ENCODE results near the gene BRME1.

Gene BRME1

GRCh38 chr19:13861392-13861713 lies 44.6 kb downstream of the BRME1 start:
- H3K27ac ChIP-seq (ENCODE audit: extremely low read depth, low read depth, low read length) = no peak overlapping the region; the same call in 1 of the 2 replicates
- CTCF ChIA-PET = interaction anchor here (0.5 to 3.9 kb wide), 14 partner anchors 8 to 210 kb away, joined by 3 to 45 read pairs (median 10); partner anchors contain the start of gene ZSWIM4

DNA sequence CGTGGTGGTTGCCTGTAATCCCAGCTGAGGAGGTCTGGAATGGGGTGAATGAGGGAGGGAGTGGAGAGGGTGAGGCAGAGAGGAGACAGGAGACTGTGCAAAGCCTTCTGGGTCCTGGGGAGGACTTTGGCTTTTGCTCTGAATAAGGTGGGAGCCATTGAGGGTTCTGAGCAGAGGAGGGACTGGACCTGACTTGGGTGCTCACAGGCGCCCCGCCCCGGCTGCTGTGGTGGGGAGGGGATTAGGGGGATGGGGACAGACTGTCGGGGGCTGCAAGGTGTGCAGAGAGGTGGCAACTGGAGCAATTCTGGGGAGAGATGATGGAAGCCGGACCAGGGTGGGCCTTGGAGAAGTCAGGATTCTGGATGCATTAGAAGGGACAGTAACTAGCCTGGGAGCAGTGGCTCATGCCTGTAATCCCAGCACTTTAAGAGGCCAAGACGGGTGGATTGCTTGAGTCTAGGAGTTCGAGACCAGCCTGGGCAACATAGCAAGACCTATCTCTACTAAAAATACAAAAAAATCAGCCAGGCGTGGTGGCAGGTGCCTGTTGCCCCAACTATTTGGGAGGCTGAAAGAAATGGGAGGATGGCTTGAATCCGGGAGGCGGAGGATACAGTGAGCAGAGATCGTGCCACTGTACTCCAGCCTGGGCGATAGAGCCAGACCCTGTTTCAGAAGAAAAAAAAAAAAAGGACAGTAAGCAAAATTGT lies 45.1 kb downstream of the BRME1 start:
- CTCF ChIA-PET = interaction anchor here (0.6 to 3.9 kb wide), 13 partner anchors 8 to 271 kb away, joined by 3 to 45 read pairs (median 12); partner anchors contain the start of gene ZSWIM4
- Histone ChIP-seq H3K4me3 (ENCODE audit: low read depth, low read length) (no peak overlapping the region), H3K9me3 (ENCODE audit: control insufficient read depth, insufficient read depth, low read depth, low read length) (no peaks in the 10 kb centered on the region), H3K4me1 (ENCODE audit: control insufficient read depth, insufficient read depth, low read length) (no peaks in the 10 kb centered on the region; the same call in 1 of the 2 replicates), H3K27ac (ENCODE audit: extremely low read depth, low read depth, low read length) (no peak overlapping the region), H3K36me3 (ENCODE audit: control insufficient read depth in 2 of 2, insufficient read depth in 1 of 2, low read length in 2 of 2) (no peaks in the 10 kb centered on the region)
- POLR2A ChIA-PET = interaction anchor here (0.6 to 2.3 kb wide), 4 partner anchors 9 to 19 kb away, joined by 3 to 19 read pairs (median 6); no protein-coding TSS in a partner anchor
- TF ChIP-seq GLIS2 (tag by site-specific recombination; IDR thresholded peaks at IDR 0.05) (no peak), ZNF121 (tag by site-specific recombination; IDR thresholded peaks at IDR 0.05) (peak; percentile 66; the same call in 1 of the 2 replicates), ZNF16 (tag by site-specific recombination; IDR thresholded peaks at IDR 0.05; ENCODE audit: low read depth) (peak; percentile 84)

More at GRCh38 chr19:13861392-13861713, 44.6 kb downstream of the BRME1 start:
- no peaks in the 10 kb centered on the region for H3K9me3 ChIP-seq (ENCODE audit: control insufficient read depth, insufficient read depth, low read depth, low read length)
- POLR2A ChIA-PET = interaction anchor here (0.7 to 2.3 kb wide), 4 partner anchors 9 to 256 kb away, joined by 3 to 19 read pairs (median 9); no protein-coding TSS in a partner anchor
- H3K36me3 ChIP-seq (ENCODE audit: control insufficient read depth in 2 of 2, insufficient read depth in 1 of 2, low read length in 2 of 2) = no peaks in the 10 kb centered on the region
- no peak for TF ChIP-seq ZNF600 (tag by site-specific recombination; IDR thresholded peaks at IDR 0.05)
- no peak for TF ChIP-seq ZNF426 (tag by site-specific recombination; IDR thresholded peaks at IDR 0.05)
- no peak for TF ChIP-seq ZNF707 (tag by site-specific recombination; IDR thresholded peaks at IDR 0.05)
- TF ChIP-seq ZSCAN30 (tag by site-specific recombination; IDR thresholded peaks at IDR 0.05) = no peak
- no peak for TF ChIP-seq SP7 (tag by site-specific recombination; IDR thresholded peaks at IDR 0.05)
- TF ChIP-seq ZNF280C (tag by site-specific recombination; IDR thresholded peaks at IDR 0.05) = no peak
- TF ChIP-seq ZNF155 (tag by site-specific recombination; IDR thresholded peaks at IDR 0.05) = no peak
- no peaks in the 10 kb centered on the region; the same call in 1 of the 2 replicates for H3K4me1 ChIP-seq (ENCODE audit: control insufficient read depth, insufficient read depth, low read length)
- H3K4me3 ChIP-seq (ENCODE audit: low read depth, low read length) = no peak overlapping the region

GRCh38 chr19:13859361-13859880 lies 46.5 kb downstream of the BRME1 start:
- Histone ChIP-seq H3K9me3 (ENCODE audit: control insufficient read depth, insufficient read depth, low read depth, low read length) (no peaks in the 10 kb centered on the region), H3K4me1 (ENCODE audit: control insufficient read depth, insufficient read depth, low read length) (no peaks in the 10 kb centered on the region; the same call in 1 of the 2 replicates), H3K36me3 (ENCODE audit: control insufficient read depth in 2 of 2, insufficient read depth in 1 of 2, low read length in 2 of 2) (no peaks in the 10 kb centered on the region), H3K4me3 (ENCODE audit: low read depth, low read length) (no peak overlapping the region), H3K27ac (ENCODE audit: extremely low read depth, low read depth, low read length) (no peak overlapping the region)
- TF ChIP-seq OSR2 (tag by site-specific recombination; IDR thresholded peaks at IDR 0.05) = no peak
- TF ChIP-seq KLF9 (tag by site-specific recombination; IDR thresholded peaks at IDR 0.05; ENCODE audit: low read depth) = no peak
- TF ChIP-seq, protein P1, sequence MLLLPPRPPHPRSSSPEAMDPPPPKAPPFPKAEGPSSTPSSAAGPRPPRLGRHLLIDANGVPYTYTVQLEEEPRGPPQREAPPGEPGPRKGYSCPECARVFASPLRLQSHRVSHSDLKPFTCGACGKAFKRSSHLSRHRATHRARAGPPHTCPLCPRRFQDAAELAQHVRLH (tag by site-specific recombination; IDR thresholded peaks at IDR 0.05) = peak; percentile 40; the same call in 1 of the 2 replicates
- TF ChIP-seq, protein P2, sequence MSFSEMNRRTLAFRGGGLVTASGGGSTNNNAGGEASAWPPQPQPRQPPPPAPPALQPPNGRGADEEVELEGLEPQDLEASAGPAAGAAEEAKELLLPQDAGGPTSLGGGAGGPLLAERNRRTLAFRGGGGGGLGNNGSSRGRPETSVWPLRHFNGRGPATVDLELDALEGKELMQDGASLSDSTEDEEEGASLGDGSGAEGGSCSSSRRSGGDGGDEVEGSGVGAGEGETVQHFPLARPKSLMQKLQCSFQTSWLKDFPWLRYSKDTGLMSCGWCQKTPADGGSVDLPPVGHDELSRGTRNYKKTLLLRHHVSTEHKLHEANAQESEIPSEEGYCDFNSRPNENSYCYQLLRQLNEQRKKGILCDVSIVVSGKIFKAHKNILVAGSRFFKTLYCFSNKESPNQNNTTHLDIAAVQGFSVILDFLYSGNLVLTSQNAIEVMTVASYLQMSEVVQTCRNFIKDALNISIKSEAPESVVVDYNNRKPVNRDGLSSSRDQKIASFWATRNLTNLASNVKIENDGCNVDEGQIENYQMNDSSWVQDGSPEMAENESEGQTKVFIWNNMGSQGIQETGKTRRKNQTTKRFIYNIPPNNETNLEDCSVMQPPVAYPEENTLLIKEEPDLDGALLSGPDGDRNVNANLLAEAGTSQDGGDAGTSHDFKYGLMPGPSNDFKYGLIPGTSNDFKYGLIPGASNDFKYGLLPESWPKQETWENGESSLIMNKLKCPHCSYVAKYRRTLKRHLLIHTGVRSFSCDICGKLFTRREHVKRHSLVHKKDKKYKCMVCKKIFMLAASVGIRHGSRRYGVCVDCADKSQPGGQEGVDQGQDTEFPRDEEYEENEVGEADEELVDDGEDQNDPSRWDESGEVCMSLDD (tag by site-specific recombination; IDR thresholded peaks at IDR 0.05) = no peak
- TF ChIP-seq SP3 (tag by site-specific recombination; IDR thresholded peaks at IDR 0.05) = no peak
- TF ChIP-seq ZNF37A (tag by site-specific recombination; IDR thresholded peaks at IDR 0.05) = no peak
- no peak for TF ChIP-seq ZNF23 (tag by site-specific recombination; IDR thresholded peaks at IDR 0.05; ENCODE audit: borderline replicate concordance)
- TF ChIP-seq ZNF48 (tag by site-specific recombination; IDR thresholded peaks at IDR 0.05) = no peak
- TF ChIP-seq KLF16 (tag by site-specific recombination; IDR thresholded peaks at IDR 0.05) = no peak
- TF ChIP-seq ZNF121 (tag by site-specific recombination; IDR thresholded peaks at IDR 0.05) = peak; percentile 91
- TF ChIP-seq REST (tag by site-specific recombination; IDR thresholded peaks at IDR 0.05) = no peak
- TF ChIP-seq EGR2 (tag by site-specific recombination; IDR thresholded peaks at IDR 0.05; ENCODE audit: low read depth) = no peak
- TF ChIP-seq GLIS2 (tag by site-specific recombination; IDR thresholded peaks at IDR 0.05) = no peak
- ChIA-PET CTCF (interaction anchor here (0.6 to 2.1 kb wide), 6 partner anchors 8 to 86 kb away, joined by 3 to 7 read pairs (median 4); partner anchors contain the start of gene ZSWIM4), POLR2A (interaction anchor here (0.5 to 1.6 kb wide), 3 partner anchors 8 to 1039 kb away, joined by 3 to 9 read pairs (median 4); partner anchors contain the start of gene MRI1)

All from HEK293 (cell line).